DND-41 (cell line): ENCODE measurements around the gene TNS3.
"Not testable (repeated sequence)": the region's sequence is repeated elsewhere in the genome, so short reads cannot be mapped to it uniquely, and the experiment has no call there.

Experiments used
- ATAC-seq: fragments of 200-7000 bp; cut with Tn5 transposase; 3 replicates; pipeline ENCODE4 v1.9.1; 2021; ENCODE audit warnings: low read depth; ENCODE audit not compliant: insufficient read depth
- DNase-seq: peaks from one replicate; pipeline ENCODE4 v3.0.0-alpha.2; 2020
- H2AFZ ChIP-seq: 2 replicates; pipeline ENCODE4 v1.6.0; 2012; ENCODE audit warnings: low read depth, low read length
- H3K27ac ChIP-seq: 2 replicates; pipeline ENCODE4 v1.5.1; 2012; ENCODE audit warnings: low read length, inconsistent platforms
- H3K27me3 ChIP-seq: fragments of 200-600 bp; sonication (generic); 2 replicates; pipeline ENCODE4 v1.6.0; 2012; ENCODE audit warnings: low read length, mild to moderate bottlenecking, inconsistent platforms; ENCODE audit not compliant: insufficient read depth, poor library complexity
- H3K36me3 ChIP-seq: 2 replicates; pipeline ENCODE4 v1.5.1; 2012; ENCODE audit warnings: low read length, inconsistent platforms; ENCODE audit not compliant: insufficient read depth
- H3K4me1 ChIP-seq: 2 replicates; pipeline ENCODE4 v1.5.1; 2012; ENCODE audit warnings: mild to moderate bottlenecking, low read length; ENCODE audit not compliant: insufficient read depth
- H3K4me2 ChIP-seq: 2 replicates; pipeline ENCODE4 v1.6.0; 2012; ENCODE audit warnings: mild to moderate bottlenecking, moderate library complexity, low read length, inconsistent platforms; ENCODE audit not compliant: insufficient read depth
- H3K4me3 ChIP-seq, 2 experiments: fragments of 200-600 bp in 1 of 2; shearing (Covaris generic) in 1 of 2; 2 replicates each; pipeline ENCODE4 v1.5.1; 2012 to 2016; ENCODE audit warnings: inconsistent platforms in 2 of 2, low read length in 2 of 2, mild to moderate bottlenecking in 2 of 2, low read depth in 1 of 2, moderate library complexity in 1 of 2
- H3K79me2 ChIP-seq: 2 replicates; pipeline ENCODE4 v1.6.0; 2012; ENCODE audit warnings: low read length, inconsistent platforms; ENCODE audit not compliant: insufficient read depth
- H3K9ac ChIP-seq: 2 replicates; pipeline ENCODE4 v1.6.0; 2012; ENCODE audit warnings: low read depth, mild to moderate bottlenecking, inconsistent platforms, low read length, moderate library complexity
- H3K9me3 ChIP-seq: 2 replicates; pipeline ENCODE4 v1.5.1; 2012; ENCODE audit warnings: low read length, moderate library complexity, mild to moderate bottlenecking, inconsistent platforms; ENCODE audit not compliant: insufficient read depth, severe bottlenecking
- H4K20me1 ChIP-seq: 2 replicates; pipeline ENCODE4 v1.6.0; 2012; ENCODE audit warnings: low read length; ENCODE audit not compliant: insufficient read depth
- CTCF ChIP-seq: IDR thresholded peaks from 2 replicates; pipeline ENCODE4 v1.5.1; 2012; ENCODE audit warnings: borderline replicate concordance, low read length, moderate library complexity, mild to moderate bottlenecking; ENCODE audit not compliant: poor library complexity, severe bottlenecking; ENCODE audit errors: extremely low read depth
- EZH2 ChIP-seq: IDR thresholded peaks from 3 replicates; pipeline ENCODE4 v1.6.1; 2012; ENCODE audit warnings: borderline replicate concordance, low read depth, mild to moderate bottlenecking, moderate library complexity, low read length, inconsistent platforms; ENCODE audit not compliant: severe bottlenecking

TNS3 gene

GRCh38 chr7:47471358-47471703 lies 110.6 kb downstream of the TNS3 start:
- Histone ChIP-seq H3K4me1 (no peaks in the 10 kb centered on the region), H3K4me2 (no peak overlapping the region), H3K4me3 (no peak overlapping the region), H2AFZ (no peak overlapping the region), H3K36me3 (no peaks in the 10 kb centered on the region), H3K79me2 (no peaks in the 10 kb centered on the region), H3K27me3 (no peaks in the 10 kb centered on the region), H3K9me3 (no peaks in the 10 kb centered on the region), H3K9ac (no peak overlapping the region), H3K27ac (no peak overlapping the region), H4K20me1 (no peaks in the 10 kb centered on the region)
- TF ChIP-seq CTCF: no peak
- no peak for TF ChIP-seq EZH2
- no peak for DNase-seq
- ATAC-seq: no peak

GRCh38 chr7:47470567-47471357 lies 111.1 kb downstream of the TNS3 start:
- no peaks in the 10 kb centered on the region for H4K20me1 ChIP-seq
- H3K4me2 ChIP-seq: no peak overlapping the region

GRCh38 chr7:47469846-47470245 lies 112.1 kb downstream of the TNS3 start:
- DNase-seq, H3K4me3 ChIP-seq, H3K4me1 ChIP-seq, ATAC-seq, H4K20me1 ChIP-seq, H3K9me3 ChIP-seq, H3K27ac ChIP-seq, H2AFZ ChIP-seq, H3K36me3 ChIP-seq, H3K9ac ChIP-seq, H3K79me2 ChIP-seq, H3K27me3 ChIP-seq, H3K4me2 ChIP-seq: not testable (repeated sequence)

More at GRCh38 chr7:47470567-47471357, 111.1 kb downstream of the TNS3 start:
- Histone ChIP-seq H3K9ac (no peak overlapping the region), H3K27ac (no peak overlapping the region), H3K4me3 (no peak overlapping the region), H2AFZ (no peak overlapping the region), H3K27me3 (no peaks in the 10 kb centered on the region), H3K79me2 (no peaks in the 10 kb centered on the region), H3K4me1 (no peaks in the 10 kb centered on the region), H3K36me3 (no peaks in the 10 kb centered on the region), H3K9me3 (no peaks in the 10 kb centered on the region)
- TF ChIP-seq CTCF (no peak), EZH2 (no peak)
- ATAC-seq (no peak), DNase-seq (no peak)

- Histone ChIP-seq H3K4me3 (no peak overlapping the region), H3K27me3 (no peaks in the 10 kb centered on the region), H3K9me3 (no peaks in the 10 kb centered on the region), H3K4me1 (no peaks in the 10 kb centered on the region), H2AFZ (no peak overlapping the region), H3K9ac (no peak overlapping the region), H4K20me1 (no peaks in the 10 kb centered on the region), H3K27ac (no peak overlapping the region), H3K4me2 (no peak overlapping the region), H3K79me2 (no peaks in the 10 kb centered on the region), H3K36me3 (no peaks in the 10 kb centered on the region)
- no peak for ATAC-seq
- no peak for DNase-seq
- TF ChIP-seq EZH2 (no peak), CTCF (no peak)
Observed at GRCh38 chr7:47466832-47467231, 115.1 kb downstream of the TNS3 start.
